Endothelial cell of umbilical vein (primary cell): ENCODE results near the gene LSM5. TPM values are rescaled to one million over a fixed set of nuclear protein-coding genes. Genes with fewer than 3 reads are reported as not detected.

Experiments used
- BruUV-seq: library from RNA; stranded (reverse); fragments of 400-500 nt; replicated peaks from 2 replicates; lab custom pipeline; 2021; lab: Mats Ljungman, UMichigan
- CTCF ChIA-PET: fragments of 300-600, 350-600 bp; sonication (Branson Sonifier 250); formaldehyde crosslinking; loops from one replicate; lab custom pipeline; 2021; ENCODE audit warnings: antibody characterized with exemption, inconsistent platforms; lab: Charles Lee
- POLR2A ChIA-PET: fragments of 300-600, 350-600 bp; sonication (Branson Sonifier 250); formaldehyde crosslinking; loops from one replicate; lab custom pipeline; 2021; ENCODE audit warnings: antibody characterized with exemption, inconsistent platforms; lab: Charles Lee
- DNase-seq: peaks from one replicate; pipeline ENCODE4 v3.0.0-alpha.2; 2011; ENCODE audit warnings: low read depth, low spot score
- FAIRE-seq: peaks from 2 replicates; lab custom pipeline; 2011; peaks lifted over from hg19 to GRCh38; lab: Jason Lieb, UNC
- H2AFZ ChIP-seq: 2 replicates; pipeline ENCODE4 v1.6.0; 2012; ENCODE audit warnings: low read depth, low read length, control low read depth, inconsistent platforms
- H3K27ac ChIP-seq: 2 replicates; pipeline ENCODE4 v1.5.1; 2011; ENCODE audit warnings: low read depth, mild to moderate bottlenecking, control low read depth, low read length, moderate library complexity; ENCODE audit not compliant: insufficient read depth
- H3K27me3 ChIP-seq, 2 experiments: 2 replicates each; pipeline versions ENCODE4 v1.6.0 to v1.6.1; 2011; ENCODE audit warnings: low read length in 2 of 2, mixed read lengths in 1 of 2; ENCODE audit not compliant: control insufficient read depth in 2 of 2, insufficient read depth in 2 of 2
- H3K36me3 ChIP-seq, 2 experiments: 2 replicates in 1 of 2; 3 replicates in 1 of 2; pipeline ENCODE4 v1.5.1; 2011; ENCODE audit warnings: low read length in 2 of 2, mild to moderate bottlenecking in 1 of 2, moderate library complexity in 1 of 2; ENCODE audit not compliant: control insufficient read depth in 2 of 2, insufficient read depth in 2 of 2; ENCODE audit errors: extremely low read depth in 1 of 2
- H3K4me1 ChIP-seq: 3 replicates; pipeline ENCODE4 v1.5.1; 2011; ENCODE audit warnings: mild to moderate bottlenecking, low read length; ENCODE audit not compliant: control insufficient read depth, insufficient read depth; ENCODE audit errors: extremely low read depth
- H3K4me2 ChIP-seq: 2 replicates; pipeline ENCODE4 v1.6.1; 2011; ENCODE audit warnings: low read length, control low read depth, mixed read lengths; ENCODE audit not compliant: insufficient read depth
- H3K4me3 ChIP-seq, 3 experiments: fragments of 200-600 bp in 1 of 3; sonication (generic), shearing (Covaris generic) in 1 of 3; replicated peaks in 1 of 3; 2 replicates each; pipeline ENCODE4 v1.5.1; 2011 to 2016; ENCODE audit warnings: control low read depth in 3 of 3, low read length in 3 of 3, mild to moderate bottlenecking in 2 of 3, inconsistent platforms in 1 of 3, low read depth in 1 of 3, moderate library complexity in 1 of 3; ENCODE audit not compliant: insufficient read depth in 1 of 3
- H3K79me2 ChIP-seq: 2 replicates; pipeline ENCODE4 v1.6.0; 2012; ENCODE audit warnings: low read length, inconsistent platforms; ENCODE audit not compliant: control insufficient read depth, insufficient read depth
- H3K9ac ChIP-seq: replicated peaks from 2 replicates; pipeline ENCODE3; 2011; ENCODE audit warnings: low read length, control low read depth; ENCODE audit not compliant: insufficient read depth; ENCODE audit errors: extremely low read depth
- H3K9me1 ChIP-seq: replicated peaks from 3 replicates; pipeline ENCODE4 v1.6.0; 2011; ENCODE audit warnings: mild to moderate bottlenecking, low read length; ENCODE audit not compliant: control insufficient read depth, insufficient read depth; ENCODE audit errors: extremely low read depth
- H3K9me3 ChIP-seq: replicated peaks from 2 replicates; pipeline ENCODE4 v1.5.1; 2012; ENCODE audit warnings: low read length, inconsistent platforms; ENCODE audit not compliant: control insufficient read depth, insufficient read depth
- H4K20me1 ChIP-seq: replicated peaks from 2 replicates; pipeline ENCODE3; 2011; ENCODE audit warnings: mild to moderate bottlenecking, low read length; ENCODE audit not compliant: control insufficient read depth, insufficient read depth; ENCODE audit errors: extremely low read depth
- EZH2 ChIP-seq: IDR thresholded peaks from 2 replicates; pipeline ENCODE4 v1.6.1; 2012; ENCODE audit warnings: borderline replicate concordance, low read depth, mild to moderate bottlenecking, moderate library complexity, low read length, inconsistent platforms; ENCODE audit not compliant: severe bottlenecking
- FOS ChIP-seq: IDR thresholded peaks from 2 replicates; pipeline ENCODE4 v1.6.1; 2011; ENCODE audit warnings: mild to moderate bottlenecking, low read length, moderate library complexity, borderline replicate concordance; ENCODE audit not compliant: insufficient read depth
- GATA2 ChIP-seq: IDR thresholded peaks from 2 replicates; pipeline ENCODE4 v1.7.0; 2011; ENCODE audit warnings: low read depth, mild to moderate bottlenecking, moderate library complexity, mixed read lengths, low read length; ENCODE audit not compliant: insufficient read length, insufficient read depth
- JUN ChIP-seq: IDR thresholded peaks from 2 replicates; pipeline ENCODE4 v1.6.1; 2011; ENCODE audit warnings: borderline replicate concordance, low read depth; ENCODE audit not compliant: insufficient read length, insufficient read depth
- MAX ChIP-seq: IDR thresholded peaks from 2 replicates; pipeline ENCODE4 v1.6.1; 2011; ENCODE audit not compliant: insufficient read depth, insufficient read length
- MYC ChIP-seq: IDR thresholded peaks from one replicate; pipeline ENCODE4 v1.6.1; 2011; ENCODE audit warnings: mild to moderate bottlenecking, low read depth, low read length
- POLR2A ChIP-seq: IDR thresholded peaks from 2 replicates; pipeline ENCODE4 v1.6.1; 2012; ENCODE audit warnings: low read depth, mild to moderate bottlenecking, control low read depth, low read length
- POLR2AphosphoS5 ChIP-seq: IDR thresholded peaks from 2 replicates; pipeline ENCODE4 v1.6.1; 2012; ENCODE audit warnings: low read depth, mild to moderate bottlenecking, control low read depth, low read length, moderate library complexity; ENCODE audit not compliant: insufficient read depth
- dilution Hi-C: fragments of 300-500 bp; cut with MboI; formaldehyde crosslinking; loops from one replicate; pipeline ENCODE4 v1.15.0; 2019; ENCODE audit warnings: low sequenced_read_pairs; ENCODE audit not compliant: extremely low pct_ligation_motif_present
- intact Hi-C: fragments of 100-400 bp; cut with micrococcal nuclease; formaldehyde crosslinking; loops from one replicate; pipeline ENCODE4 v1.10.0; 2022
- polyA plus RNA-seq, 4 experiments: library from polyadenylated mRNA; depleted of rRNA in 3 of 4; stranded (reverse) in 3 of 4; unstranded in 1 of 4; fragments of >200 nt; gene quantifications; 2 replicates each; pipeline versions ENCODE4 v1.2.1 to v1.2.3, GENCODE V29; 2011 to 2012; ENCODE audit warnings: missing spikeins in 1 of 4
- total RNA-seq: library from RNA; stranded (reverse); gene quantifications from 2 replicates; pipeline ENCODE4 v1.2.3, GENCODE V29; 2021
- TF ChIP-seq, protein P1 (sequence below), 2 donors: IDR thresholded peaks; 1 replicate in 1 of 2; 2 replicates in 1 of 2; pipeline ENCODE4 v1.5.1; 2011; ENCODE audit warnings: low read length in 2 of 2, mild to moderate bottlenecking in 2 of 2, moderate library complexity in 2 of 2, control low read depth in 1 of 2, inconsistent platforms in 1 of 2, low read depth in 1 of 2; ENCODE audit not compliant: insufficient read depth in 1 of 2; ENCODE audit errors: extremely low read depth in 1 of 2

LSM5 gene
- total and polyA plus RNA-seq, 2 donors (not counting 3 experiments of a cell fraction or from before 2014, with no cell fraction given), result 36.3 to 68.1 TPM

- BruUV-seq, result no TSS peak
- H3K27me3 ChIP-seq, result no peaks in the 10 kb centered on the region
- no peak for FAIRE-seq
- H3K79me2 ChIP-seq, result no peaks in the 10 kb centered on the region
- CTCF ChIA-PET, result interaction anchor here (0.6 to 0.8 kb wide), 2 partner anchors 10 to 248 kb away, joined by 3 read pairs; no protein-coding TSS in a partner anchor
- no peaks in the 10 kb centered on the region for H3K9me1 ChIP-seq
- no peaks in the 10 kb centered on the region for H3K36me3 ChIP-seq
- POLR2A ChIA-PET, result no interaction called here
- H3K4me3 ChIP-seq, result no peak overlapping the region
- H3K9me3 ChIP-seq, result no peaks in the 10 kb centered on the region
- intact Hi-C loops (no loop called here), dilution Hi-C loops (no loop called here)
- DNase-seq, result no peak
- H2AFZ ChIP-seq, result no peak overlapping the region
- H4K20me1 ChIP-seq, result no peaks in the 10 kb centered on the region
- H3K9ac ChIP-seq, result no peak overlapping the region
- H3K4me2 ChIP-seq, result no peak overlapping the region
- H3K27ac ChIP-seq, result no peak overlapping the region
- TF ChIP-seq MAX, result no peak
- TF ChIP-seq FOS, result no peak
- TF ChIP-seq MYC, result no peak
- TF ChIP-seq, protein P1, sequence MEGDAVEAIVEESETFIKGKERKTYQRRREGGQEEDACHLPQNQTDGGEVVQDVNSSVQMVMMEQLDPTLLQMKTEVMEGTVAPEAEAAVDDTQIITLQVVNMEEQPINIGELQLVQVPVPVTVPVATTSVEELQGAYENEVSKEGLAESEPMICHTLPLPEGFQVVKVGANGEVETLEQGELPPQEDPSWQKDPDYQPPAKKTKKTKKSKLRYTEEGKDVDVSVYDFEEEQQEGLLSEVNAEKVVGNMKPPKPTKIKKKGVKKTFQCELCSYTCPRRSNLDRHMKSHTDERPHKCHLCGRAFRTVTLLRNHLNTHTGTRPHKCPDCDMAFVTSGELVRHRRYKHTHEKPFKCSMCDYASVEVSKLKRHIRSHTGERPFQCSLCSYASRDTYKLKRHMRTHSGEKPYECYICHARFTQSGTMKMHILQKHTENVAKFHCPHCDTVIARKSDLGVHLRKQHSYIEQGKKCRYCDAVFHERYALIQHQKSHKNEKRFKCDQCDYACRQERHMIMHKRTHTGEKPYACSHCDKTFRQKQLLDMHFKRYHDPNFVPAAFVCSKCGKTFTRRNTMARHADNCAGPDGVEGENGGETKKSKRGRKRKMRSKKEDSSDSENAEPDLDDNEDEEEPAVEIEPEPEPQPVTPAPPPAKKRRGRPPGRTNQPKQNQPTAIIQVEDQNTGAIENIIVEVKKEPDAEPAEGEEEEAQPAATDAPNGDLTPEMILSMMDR (IDR thresholded peaks at IDR 0.05; ENCODE audit: extremely low read depth in 1 of 2, insufficient read depth in 1 of 2, low read depth in 1 of 2, low read length in 2 of 2), result no peak
- H3K4me1 ChIP-seq, result no peaks in the 10 kb centered on the region
These were observed 30.4 kb downstream of the LSM5 start for GRCh38 chr7:32459788-32460187.

- H3K9ac ChIP-seq, result no peak overlapping the region
- H2AFZ ChIP-seq, result no peak overlapping the region
- no peaks in the 10 kb centered on the region for H3K9me1 ChIP-seq
- FAIRE-seq, result no peak
- H4K20me1 ChIP-seq, result no peaks in the 10 kb centered on the region
- no peaks in the 10 kb centered on the region for H3K4me1 ChIP-seq
- H3K4me2 ChIP-seq, result no peak overlapping the region
- CTCF ChIA-PET, result no interaction called here
- H3K4me3 ChIP-seq, result no peak overlapping the region
- POLR2A ChIA-PET, result no interaction called here
- dilution Hi-C loops, result no loop called here
- H3K9me3 ChIP-seq, result no peaks in the 10 kb centered on the region
- intact Hi-C loops, result no loop called here
- no peaks in the 10 kb centered on the region for H3K27me3 ChIP-seq
- DNase-seq, result no peak
- TF ChIP-seq POLR2A (no peak), EZH2 (no peak), MAX (no peak), FOS (no peak), GATA2 (no peak), POLR2AphosphoS5 (no peak), MYC (no peak), JUN (no peak)
- TF ChIP-seq, protein P1 (IDR thresholded peaks at IDR 0.05; ENCODE audit: extremely low read depth in 1 of 2, insufficient read depth in 1 of 2, low read depth in 1 of 2, low read length in 2 of 2), result no peak
- H3K79me2 ChIP-seq, result no peaks in the 10 kb centered on the region
- no TSS peak for BruUV-seq
- H3K36me3 ChIP-seq, result no peaks in the 10 kb centered on the region
- no peak overlapping the region for H3K27ac ChIP-seq
These were observed 32.2 kb downstream of the LSM5 start for GRCh38 chr7:32458025-32458424.
